MM.1S (cell line): ENCODE data around the gene MGAT2.

Experiments used
- DNase-seq: peaks from one replicate; pipeline ENCODE4 v3.0.0-alpha.2; 2015
- H2AFZ ChIP-seq: fragments of 300-600 bp; sonication (generic); 2 replicates; pipeline ENCODE4 v1.6.0; 2016; ENCODE audit warnings: antibody characterized with exemption, low read length
- H3F3A ChIP-seq: fragments of 300-600 bp; sonication (generic); 2 replicates; pipeline ENCODE4 v1.6.1; 2016; ENCODE audit warnings: mild to moderate bottlenecking, antibody characterized with exemption, low read length, moderate library complexity, mixed read lengths; ENCODE audit not compliant: insufficient read depth
- H3K27ac ChIP-seq: fragments of 300-600 bp; sonication (generic); 2 replicates; pipeline ENCODE4 v1.5.1; 2016; ENCODE audit warnings: mild to moderate bottlenecking, low read length
- H3K27me3 ChIP-seq: fragments of 300-600 bp; sonication (generic); replicated peaks from 2 replicates; pipeline ENCODE4 v1.6.0; 2016; ENCODE audit warnings: low read length; ENCODE audit not compliant: insufficient read depth
- H3K36me3 ChIP-seq: fragments of 300-600 bp; sonication (generic); replicated peaks from 2 replicates; pipeline ENCODE4 v1.6.1; 2016; ENCODE audit warnings: mild to moderate bottlenecking, low read length, mixed read lengths; ENCODE audit not compliant: insufficient read depth
- H3K4me1 ChIP-seq: fragments of 300-600 bp; sonication (generic); 2 replicates; pipeline ENCODE4 v1.6.1; 2016; ENCODE audit warnings: low read length, mixed read lengths
- H3K4me2 ChIP-seq: fragments of 300-600 bp; sonication (generic); 2 replicates; pipeline ENCODE4 v1.6.0; 2016; ENCODE audit warnings: low read depth, low read length
- H3K4me3 ChIP-seq: fragments of 300-600 bp; sonication (generic); 2 replicates; pipeline ENCODE4 v1.5.1; 2016; ENCODE audit warnings: low read length, mixed read lengths
- H3K79me2 ChIP-seq: fragments of 300-600 bp; sonication (generic); 2 replicates; pipeline ENCODE4 v1.6.1; 2016; ENCODE audit warnings: mixed run types, low read length, mixed read lengths
- H3K9ac ChIP-seq: fragments of 300-600 bp; sonication (generic); 2 replicates; pipeline ENCODE4 v1.6.1; 2016; ENCODE audit warnings: low read length, mixed read lengths
- H3K9me2 ChIP-seq: fragments of 300-600 bp; sonication (generic); replicated peaks from 2 replicates; pipeline ENCODE4 v1.6.1; 2016; ENCODE audit warnings: mild to moderate bottlenecking, low read length, mixed read lengths; ENCODE audit not compliant: insufficient read depth
- H3K9me3 ChIP-seq: fragments of 300-600 bp; sonication (generic); replicated peaks from 2 replicates; pipeline ENCODE4 v1.6.1; 2016; ENCODE audit warnings: mild to moderate bottlenecking, low read length, mixed read lengths; ENCODE audit not compliant: insufficient read depth
- H4K20me1 ChIP-seq: fragments of 300-600 bp; sonication (generic); 2 replicates; pipeline ENCODE4 v1.6.1; 2016; ENCODE audit warnings: mild to moderate bottlenecking, low read length, moderate library complexity, mixed read lengths; ENCODE audit not compliant: insufficient read depth
- EZH2 ChIP-seq: fragments of 300-600 bp; sonication (generic); optimal IDR thresholded peaks from 2 replicates; pipeline ENCODE3; 2017; ENCODE audit warnings: low read depth, mild to moderate bottlenecking, antibody characterized with exemption, low read length, mixed read lengths
- EZH2phosphoT487 ChIP-seq: fragments of 300-600 bp; sonication (generic); IDR thresholded peaks from 2 replicates; pipeline ENCODE4 v1.6.1; 2018; ENCODE audit warnings: antibody characterized with exemption, low read length
- TF ChIP-seq, protein P1 (sequence below): fragments of 300-600 bp; sonication (generic); IDR thresholded peaks from 2 replicates; pipeline ENCODE4 v1.5.1; 2016; ENCODE audit warnings: antibody characterized with exemption, low read length, mixed read lengths

Gene MGAT2

GRCh38 chr14:49593016-49593415, 27.6 kb upstream of the MGAT2 start:
- no peak overlapping the region for H3K27ac ChIP-seq
- H3F3A ChIP-seq = peaks cover 2% of the 10 kb centered on the region; the same call in 1 of the 2 replicates
- no peaks in the 10 kb centered on the region for H3K36me3 ChIP-seq
- H3K4me2 ChIP-seq = no peak overlapping the region
- H2AFZ ChIP-seq = no peak overlapping the region
- H4K20me1 ChIP-seq = no peaks in the 10 kb centered on the region
- no peak overlapping the region for H3K9ac ChIP-seq
- H3K9me3 ChIP-seq = no peaks in the 10 kb centered on the region
- no peaks in the 10 kb centered on the region for H3K27me3 ChIP-seq
- H3K79me2 ChIP-seq = no peaks in the 10 kb centered on the region
- H3K4me1 ChIP-seq = no peaks in the 10 kb centered on the region
- no peak overlapping the region for H3K4me3 ChIP-seq
- TF ChIP-seq EZH2phosphoT487 = no peak
- TF ChIP-seq EZH2 = no peak
- TF ChIP-seq, protein P1, sequence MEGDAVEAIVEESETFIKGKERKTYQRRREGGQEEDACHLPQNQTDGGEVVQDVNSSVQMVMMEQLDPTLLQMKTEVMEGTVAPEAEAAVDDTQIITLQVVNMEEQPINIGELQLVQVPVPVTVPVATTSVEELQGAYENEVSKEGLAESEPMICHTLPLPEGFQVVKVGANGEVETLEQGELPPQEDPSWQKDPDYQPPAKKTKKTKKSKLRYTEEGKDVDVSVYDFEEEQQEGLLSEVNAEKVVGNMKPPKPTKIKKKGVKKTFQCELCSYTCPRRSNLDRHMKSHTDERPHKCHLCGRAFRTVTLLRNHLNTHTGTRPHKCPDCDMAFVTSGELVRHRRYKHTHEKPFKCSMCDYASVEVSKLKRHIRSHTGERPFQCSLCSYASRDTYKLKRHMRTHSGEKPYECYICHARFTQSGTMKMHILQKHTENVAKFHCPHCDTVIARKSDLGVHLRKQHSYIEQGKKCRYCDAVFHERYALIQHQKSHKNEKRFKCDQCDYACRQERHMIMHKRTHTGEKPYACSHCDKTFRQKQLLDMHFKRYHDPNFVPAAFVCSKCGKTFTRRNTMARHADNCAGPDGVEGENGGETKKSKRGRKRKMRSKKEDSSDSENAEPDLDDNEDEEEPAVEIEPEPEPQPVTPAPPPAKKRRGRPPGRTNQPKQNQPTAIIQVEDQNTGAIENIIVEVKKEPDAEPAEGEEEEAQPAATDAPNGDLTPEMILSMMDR = no peak
- no peaks in the 10 kb centered on the region for H3K9me2 ChIP-seq
- DNase-seq = no peak

- no peak overlapping the region for H3K27ac ChIP-seq
- DNase-seq = no peak
Observed at GRCh38 chr14:49594347-49595091, 26.1 kb upstream of the MGAT2 start.

DNA sequence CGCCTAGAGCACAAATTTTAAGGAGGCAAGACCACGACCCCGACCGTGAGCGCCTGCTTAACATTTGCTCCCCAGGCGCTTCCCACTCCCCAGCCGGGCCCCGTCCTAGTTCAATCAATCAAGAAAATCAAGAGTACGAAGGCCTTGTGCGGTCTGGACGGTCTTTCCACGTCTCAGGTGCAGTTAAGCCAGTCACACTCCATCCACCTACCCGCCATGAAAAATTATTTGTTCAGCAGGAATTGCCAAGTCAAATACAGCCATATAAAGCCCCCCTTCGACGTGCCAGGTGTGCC, 22.5 kb upstream of the MGAT2 start:
- H3K27ac ChIP-seq = peak overlapping the region; percentile 99
- H3K27me3 ChIP-seq = no peaks in the 10 kb centered on the region
- peak overlapping the region; percentile 86 for H3K4me3 ChIP-seq
- peaks cover 23% of the 10 kb centered on the region for H3K79me2 ChIP-seq
- H3K9me3 ChIP-seq = no peaks in the 10 kb centered on the region
- TF ChIP-seq, protein P1 = no peak
- no peak for TF ChIP-seq EZH2phosphoT487
- no peak for TF ChIP-seq EZH2
- no peaks in the 10 kb centered on the region for H3K4me1 ChIP-seq
- H3K4me2 ChIP-seq = peak overlapping the region; percentile 55
- no peak for DNase-seq
- H3K9ac ChIP-seq = peak overlapping the region; percentile 97
- H4K20me1 ChIP-seq = no peaks in the 10 kb centered on the region
- peak overlapping the region; percentile 67 for H2AFZ ChIP-seq
- no peaks in the 10 kb centered on the region for H3K9me2 ChIP-seq
- peaks cover 8% of the 10 kb centered on the region; the same call in 1 of the 2 replicates for H3F3A ChIP-seq
- H3K36me3 ChIP-seq = no peaks in the 10 kb centered on the region

More at GRCh38 chr14:49594347-49595091, 26.1 kb upstream of the MGAT2 start:
- H2AFZ ChIP-seq = no peak overlapping the region
- H3K4me2 ChIP-seq = no peak overlapping the region
- H3K4me1 ChIP-seq = no peaks in the 10 kb centered on the region
- TF ChIP-seq, protein P1 = no peak
- TF ChIP-seq EZH2 = no peak
- no peak for TF ChIP-seq EZH2phosphoT487
- no peak overlapping the region for H3K9ac ChIP-seq
- H3F3A ChIP-seq = peaks cover 8% of the 10 kb centered on the region; the same call in 1 of the 2 replicates
- no peaks in the 10 kb centered on the region for H4K20me1 ChIP-seq
- no peaks in the 10 kb centered on the region for H3K27me3 ChIP-seq
- H3K9me3 ChIP-seq = no peaks in the 10 kb centered on the region
- peaks cover 7% of the 10 kb centered on the region for H3K79me2 ChIP-seq
- no peaks in the 10 kb centered on the region for H3K36me3 ChIP-seq
- no peaks in the 10 kb centered on the region for H3K9me2 ChIP-seq
- H3K4me3 ChIP-seq = no peak overlapping the region
